VCaP (cell line): ENCODE measurements around the gene PIGU.
"Not testable (repeated sequence)": the region's sequence is repeated elsewhere in the genome, so short reads cannot be mapped to it uniquely, and the experiment has no call there.

ENCODE experiments used
- H3K27ac ChIP-seq: fragments of 450-650 bp; 2 replicates; pipeline ENCODE4 v1.5.1; 2017
- CTCF ChIP-seq: fragments of 450-650 bp; conservative IDR thresholded peaks from 2 replicates; pipeline ENCODE4 v1.5.1; 2017; ENCODE audit warnings: mild to moderate bottlenecking, moderate library complexity

The PIGU gene

GRCh38 chr20:34683667-34684066 lies 6.8 kb upstream of the PIGU start:
- no peak overlapping the region for H3K27ac ChIP-seq
- TF ChIP-seq CTCF = no peak

GRCh38 chr20:34680586-34681175 lies 3.8 kb upstream of the PIGU start:
- no peak for TF ChIP-seq CTCF
- H3K27ac ChIP-seq = no peak overlapping the region

- TF ChIP-seq CTCF = no peak
- peak overlapping the region; percentile 81 for H3K27ac ChIP-seq
Observed at GRCh38 chr20:34675993-34676641, 775 bp downstream of the PIGU start.

GRCh38 chr20:34675561-34675960 lies 1.3 kb downstream of the PIGU start:
- peak overlapping the region; percentile 81 for H3K27ac ChIP-seq

GRCh38 chr20:34673412-34673811 lies 3.5 kb downstream of the PIGU start:
- H3K27ac ChIP-seq = no peak overlapping the region
- no peak for TF ChIP-seq CTCF

More at GRCh38 chr20:34675561-34675960, 1.3 kb downstream of the PIGU start:
- no peak for TF ChIP-seq CTCF

- no peak overlapping the region for H3K27ac ChIP-seq
- TF ChIP-seq CTCF = no peak
Observed at GRCh38 chr20:34669094-34669493, 7.8 kb downstream of the PIGU start.

- H3K27ac ChIP-seq = not testable (repeated sequence)
Observed at GRCh38 chr20:34664751-34665150, 12.1 kb downstream of the PIGU start.

- H3K27ac ChIP-seq = no peak overlapping the region
- TF ChIP-seq CTCF = no peak
Observed at GRCh38 chr20:34663213-34663943, 13.5 kb downstream of the PIGU start.

GRCh38 chr20:34661811-34662210 lies 15.1 kb downstream of the PIGU start:
- not testable (repeated sequence) for H3K27ac ChIP-seq

- H3K27ac ChIP-seq = not testable (repeated sequence)
Observed at GRCh38 chr20:34658654-34659053, 18.2 kb downstream of the PIGU start.
